Esophagus squamous epithelium (tissue), 4 donors: ENCODE measurements around the gene INSR.

ENCODE experiments used
- CTCF ChIP-seq, 6 experiments: fragments of 450-650 bp in 4 of 6; fragments of 200-600 bp in 2 of 6; sonication (generic) in 2 of 6; IDR thresholded peaks; one replicate each; pipeline ENCODE4 v1.5.1; 2016 to 2019; ENCODE audit warnings: antibody characterized with exemption in 6 of 6, mild to moderate bottlenecking in 4 of 6, moderate library complexity in 4 of 6
- POLR2A ChIP-seq, 4 donors: fragments of 450-650 bp; IDR thresholded peaks; one replicate each; pipeline ENCODE4 v1.6.1; 2017; ENCODE audit warnings: antibody characterized with exemption in 4 of 4, mild to moderate bottlenecking in 4 of 4, moderate library complexity in 3 of 4

- no peak for TF ChIP-seq CTCF (IDR thresholded peaks at IDR 0.05)
- no peak for TF ChIP-seq POLR2A (IDR thresholded peaks at IDR 0.05)
Observed at GRCh38 chr19:7311911-7312310, 17.7 kb upstream of the INSR start.
